H9 (cell line): ENCODE measurements around the gene NIPSNAP3A. TPM values are rescaled to one million over a fixed set of nuclear protein-coding genes. Genes with fewer than 3 reads are reported as not detected.

ENCODE experiments used
- DNase-seq: peaks from one replicate; pipeline ENCODE4 v3.0.0-alpha.2; 2017
- H2AFZ ChIP-seq: one replicate; pipeline ENCODE4 v1.6.1; 2013; ENCODE audit warnings: mild to moderate bottlenecking, low read length, control low read depth, moderate library complexity
- H2AK5ac ChIP-seq: 2 replicates; pipeline ENCODE4 v1.6.1; 2013; ENCODE audit warnings: low read length, control low read depth, mixed read lengths; ENCODE audit not compliant: insufficient read length
- H2BK120ac ChIP-seq: one replicate; pipeline ENCODE4 v1.6.1; 2013; ENCODE audit warnings: low read depth, mild to moderate bottlenecking, low read length, control low read depth, inconsistent platforms; ENCODE audit not compliant: poor library complexity, severe bottlenecking
- H2BK12ac ChIP-seq: 2 replicates; pipeline ENCODE4 v1.6.1; 2013; ENCODE audit warnings: low read length, control low read depth, mixed read lengths, low read depth; ENCODE audit not compliant: insufficient read length
- H2BK15ac ChIP-seq: 2 replicates; pipeline ENCODE4 v1.6.1; 2013; ENCODE audit warnings: low read depth, low read length, control low read depth
- H2BK20ac ChIP-seq: one replicate; pipeline ENCODE4 v1.6.1; 2013; ENCODE audit warnings: low read depth, mild to moderate bottlenecking, low read length, control low read depth, inconsistent platforms; ENCODE audit not compliant: poor library complexity, severe bottlenecking
- H2BK5ac ChIP-seq: 2 replicates; pipeline ENCODE4 v1.6.1; 2013; ENCODE audit warnings: low read length, control low read depth, mixed read lengths; ENCODE audit not compliant: insufficient read length
- H3K14ac ChIP-seq: 2 replicates; pipeline ENCODE4 v1.6.1; 2013; ENCODE audit warnings: low read length, control low read depth; ENCODE audit not compliant: insufficient read depth
- H3K18ac ChIP-seq: 2 replicates; pipeline ENCODE4 v1.6.1; 2013; ENCODE audit warnings: low read depth, mild to moderate bottlenecking, mixed read lengths, low read length, control low read depth; ENCODE audit not compliant: insufficient read length
- H3K23ac ChIP-seq: 2 replicates; pipeline ENCODE4 v1.6.1; 2013; ENCODE audit warnings: low read length, control low read depth, mixed read lengths, low read depth; ENCODE audit not compliant: insufficient read length
- H3K23me2 ChIP-seq: 2 replicates; pipeline ENCODE4 v1.6.1; 2013; ENCODE audit warnings: low read depth, mild to moderate bottlenecking, mixed read lengths, low read length, control low read depth; ENCODE audit not compliant: insufficient read length, poor library complexity, severe bottlenecking
- H3K27ac ChIP-seq: 2 replicates; pipeline ENCODE4 v1.5.1; 2013; ENCODE audit warnings: low read length, control low read depth, mixed read lengths, low read depth; ENCODE audit not compliant: insufficient read length
- H3K27me3 ChIP-seq: 2 replicates; pipeline ENCODE4 v1.6.1; 2013; ENCODE audit warnings: low read length, control low read depth, inconsistent platforms; ENCODE audit not compliant: insufficient read depth
- H3K4ac ChIP-seq: 2 replicates; pipeline ENCODE4 v1.6.1; 2013; ENCODE audit warnings: low read depth, mild to moderate bottlenecking, control low read depth, inconsistent platforms, low read length, moderate library complexity
- H3K4me1 ChIP-seq: 2 replicates; pipeline ENCODE4 v1.6.1; 2013; ENCODE audit warnings: low read length, control low read depth, inconsistent platforms; ENCODE audit not compliant: insufficient read depth
- H3K4me2 ChIP-seq: 2 replicates; pipeline ENCODE4 v1.6.1; 2013; ENCODE audit warnings: low read length, control low read depth, mixed read lengths; ENCODE audit not compliant: insufficient read length, insufficient read depth
- H3K56ac ChIP-seq: 2 replicates; pipeline ENCODE4 v1.6.1; 2013; ENCODE audit warnings: low read depth, mild to moderate bottlenecking, mixed read lengths, low read length, control low read depth; ENCODE audit not compliant: insufficient read length
- H3K79me1 ChIP-seq: 2 replicates; pipeline ENCODE4 v1.6.1; 2013; ENCODE audit warnings: low read depth, mild to moderate bottlenecking, moderate library complexity, low read length, control low read depth, inconsistent platforms; ENCODE audit not compliant: insufficient read depth, poor library complexity, severe bottlenecking
- H3K79me2 ChIP-seq: 2 replicates; pipeline ENCODE4 v1.6.1; 2013; ENCODE audit warnings: low read length, control low read depth, inconsistent platforms; ENCODE audit not compliant: insufficient read depth
- H3K9ac ChIP-seq: 2 replicates; pipeline ENCODE4 v1.6.1; 2013; ENCODE audit warnings: low read length, control low read depth, mixed read lengths; ENCODE audit not compliant: insufficient read length; ENCODE audit errors: extremely low read depth
- H3K9me3 ChIP-seq: one replicate; pipeline ENCODE4 v1.6.1; 2013; ENCODE audit warnings: low read depth, low read length, inconsistent platforms; ENCODE audit not compliant: control insufficient read depth
- H3T11ph ChIP-seq: one replicate; pipeline ENCODE4 v1.6.1; 2013; ENCODE audit warnings: mild to moderate bottlenecking, low read length, control low read depth, inconsistent platforms
- H4K20me1 ChIP-seq: one replicate; pipeline ENCODE4 v1.6.1; 2013; ENCODE audit not compliant: control insufficient read depth, insufficient read length, insufficient read depth
- H4K5ac ChIP-seq: 2 replicates; pipeline ENCODE4 v1.6.1; 2013; ENCODE audit warnings: low read depth, mild to moderate bottlenecking, mixed read lengths, low read length, control low read depth; ENCODE audit not compliant: insufficient read length
- H4K8ac ChIP-seq: replicated peaks from 2 replicates; pipeline ENCODE4 v1.6.1; 2013; ENCODE audit warnings: low read length, control low read depth, mixed read lengths, low read depth; ENCODE audit not compliant: insufficient read length
- H4K91ac ChIP-seq: 2 replicates; pipeline ENCODE4 v1.6.1; 2013; ENCODE audit warnings: low read depth, mild to moderate bottlenecking, moderate library complexity, mixed read lengths, low read length, control low read depth; ENCODE audit not compliant: insufficient read length
- H3K27ac Mint-ChIP-seq, 3 experiments: 2 replicates in 2 of 3; 3 replicates in 1 of 3; pipeline ENCODE4 v1.8.0; 2020 to 2021; ENCODE audit warnings: mixed read lengths in 3 of 3, mild to moderate bottlenecking in 1 of 3, moderate library complexity in 1 of 3
- H3K27me3 Mint-ChIP-seq: 2 replicates; pipeline ENCODE4 v1.8.0; 2021; ENCODE audit warnings: low read depth, mild to moderate bottlenecking, moderate library complexity, mixed read lengths
- H3K36me3 Mint-ChIP-seq, 3 experiments: 2 replicates in 2 of 3; 3 replicates in 1 of 3; pipeline ENCODE4 v1.8.0; 2020 to 2021; ENCODE audit warnings: low read depth in 3 of 3, mixed read lengths in 3 of 3; ENCODE audit not compliant: insufficient read depth in 1 of 3
- H3K4me1 Mint-ChIP-seq, 2 experiments: 2 replicates each; pipeline ENCODE4 v1.8.0; 2020; ENCODE audit warnings: mixed read lengths in 2 of 2
- H3K4me3 Mint-ChIP-seq, 2 experiments: 2 replicates in 1 of 2; 3 replicates in 1 of 2; pipeline ENCODE4 v1.8.0; 2020 to 2021; ENCODE audit warnings: mild to moderate bottlenecking in 2 of 2, mixed read lengths in 2 of 2, moderate library complexity in 1 of 2
- H3K9me3 Mint-ChIP-seq, 2 experiments: 2 replicates in 1 of 2; 3 replicates in 1 of 2; pipeline ENCODE4 v1.8.0; 2020; ENCODE audit warnings: mild to moderate bottlenecking in 2 of 2, mixed read lengths in 2 of 2, moderate library complexity in 1 of 2
- WGBS: extraction: QIAGEN DNeasy Blood & Tissue Kit; methylation state at CpG from one replicate; pipeline ENCODE4 v1.1.7; 2013; ENCODE audit warnings: missing lambda C conversion rate, low lambda C conversion rate, mixed read lengths; ENCODE audit not compliant: insufficient read length; ENCODE audit errors: extremely low coverage; 5-methylcytosine and 5-hydroxymethylcytosine counted together
- total RNA-seq: library from RNA; stranded (reverse); gene quantifications from 2 replicates; pipeline ENCODE4 v1.2.1, GENCODE V29; 2021
- TF ChIP-seq, protein P1 (sequence below): fragments of 200-600 bp; sonication (generic); conservative IDR thresholded peaks from 3 replicates; pipeline ENCODE4 v1.8.0; 2021; ENCODE audit warnings: antibody characterized with exemption, mild to moderate bottlenecking

The NIPSNAP3A gene
- total RNA-seq, 1 experiment from 2014 or later: 13.9 TPM

- Histone ChIP-seq H3K23ac (no peak overlapping the region), H4K5ac (no peak overlapping the region), H2BK20ac (no peak overlapping the region), H3K79me2 (no peaks in the 10 kb centered on the region), H3K56ac (no peak overlapping the region), H3K4ac (no peak overlapping the region), H3K27ac (no peak overlapping the region), H4K20me1 (no peaks in the 10 kb centered on the region), H3K4me2 (no peak overlapping the region), H2BK120ac (no peak overlapping the region), H3K18ac (no peak overlapping the region), H3K27me3 (no peaks in the 10 kb centered on the region), H3K14ac (no peak overlapping the region), H4K8ac (no peak overlapping the region), H2BK12ac (no peak overlapping the region), H4K91ac (no peak overlapping the region), H3K4me1 (no peaks in the 10 kb centered on the region), H3K23me2 (no peaks in the 10 kb centered on the region), H3K79me1 (no peaks in the 10 kb centered on the region), H3K9me3 (no peaks in the 10 kb centered on the region), H3K9ac (no peak overlapping the region), H2BK15ac (no peak overlapping the region), H2AFZ (no peak overlapping the region), H2AK5ac (no peak overlapping the region), H2BK5ac (no peak overlapping the region), H3T11ph (no peak overlapping the region)
- TF ChIP-seq, protein P1, sequence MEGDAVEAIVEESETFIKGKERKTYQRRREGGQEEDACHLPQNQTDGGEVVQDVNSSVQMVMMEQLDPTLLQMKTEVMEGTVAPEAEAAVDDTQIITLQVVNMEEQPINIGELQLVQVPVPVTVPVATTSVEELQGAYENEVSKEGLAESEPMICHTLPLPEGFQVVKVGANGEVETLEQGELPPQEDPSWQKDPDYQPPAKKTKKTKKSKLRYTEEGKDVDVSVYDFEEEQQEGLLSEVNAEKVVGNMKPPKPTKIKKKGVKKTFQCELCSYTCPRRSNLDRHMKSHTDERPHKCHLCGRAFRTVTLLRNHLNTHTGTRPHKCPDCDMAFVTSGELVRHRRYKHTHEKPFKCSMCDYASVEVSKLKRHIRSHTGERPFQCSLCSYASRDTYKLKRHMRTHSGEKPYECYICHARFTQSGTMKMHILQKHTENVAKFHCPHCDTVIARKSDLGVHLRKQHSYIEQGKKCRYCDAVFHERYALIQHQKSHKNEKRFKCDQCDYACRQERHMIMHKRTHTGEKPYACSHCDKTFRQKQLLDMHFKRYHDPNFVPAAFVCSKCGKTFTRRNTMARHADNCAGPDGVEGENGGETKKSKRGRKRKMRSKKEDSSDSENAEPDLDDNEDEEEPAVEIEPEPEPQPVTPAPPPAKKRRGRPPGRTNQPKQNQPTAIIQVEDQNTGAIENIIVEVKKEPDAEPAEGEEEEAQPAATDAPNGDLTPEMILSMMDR: no peak
- DNase-seq: no peak
- Mint-ChIP-seq H3K4me1 (no peaks in the 10 kb centered on the region), H3K27me3 (peaks cover 14% of the 10 kb centered on the region), H3K36me3 (no peaks in the 10 kb centered on the region), H3K27ac (no peak overlapping the region), H3K9me3 (peaks cover 4 to 7% of the 10 kb centered on the region in 2 experiments; a peak in 4 of 5 replicates), H3K4me3 (no peak overlapping the region)
- no CpG with 5 or more reads among the region's 3 CpGs for WGBS
These were observed 11.5 kb downstream of the NIPSNAP3A start for GRCh38 chr9:104758974-104759373.
